Umbilical cord (tissue), 2 donors: ENCODE measurements around the gene TBC1D14. TPM values are rescaled to one million over a fixed set of nuclear protein-coding genes. Genes with fewer than 3 reads are reported as not detected.
"Not testable (repeated sequence)": the region's sequence is repeated elsewhere in the genome, so short reads cannot be mapped to it uniquely, and the experiment has no call there.

ENCODE experiments used
- DNase-seq: peaks from one replicate; pipeline ENCODE4 v3.0.0-alpha.2; 2015; ENCODE audit warnings: low spot score
- total RNA-seq: library from RNA; depleted of rRNA; stranded (reverse); fragments of >200 nt; gene quantifications from one replicate; pipeline ENCODE4 v1.2.3, GENCODE V29; 2014; ENCODE audit warnings: low replicate concordance; ENCODE audit not compliant: insufficient read depth

The TBC1D14 gene
- total RNA-seq, 1 donor from 2014 or later: 35.6 TPM

DNA sequence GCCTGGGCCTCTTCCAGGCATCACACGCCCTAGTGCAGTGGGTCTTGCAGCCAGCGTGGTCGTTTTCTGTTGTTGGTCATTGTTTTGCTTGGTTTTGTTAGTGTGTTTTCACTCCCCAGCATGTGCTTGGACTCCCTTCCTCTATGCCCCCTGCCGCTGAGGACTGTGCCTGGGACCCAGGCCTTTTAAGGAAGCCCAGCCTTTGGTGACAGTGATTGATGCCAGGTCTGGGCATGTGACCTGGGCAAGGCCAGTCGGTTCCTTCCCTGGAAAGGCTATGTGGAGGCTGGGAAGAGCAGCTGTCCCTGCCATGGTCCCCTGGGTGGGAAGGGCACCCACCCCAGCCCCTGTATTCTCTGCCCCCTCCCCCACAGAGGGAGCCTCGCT, 167.1 kb downstream of the TBC1D14 start:
- DNase-seq: no peak

DNA sequence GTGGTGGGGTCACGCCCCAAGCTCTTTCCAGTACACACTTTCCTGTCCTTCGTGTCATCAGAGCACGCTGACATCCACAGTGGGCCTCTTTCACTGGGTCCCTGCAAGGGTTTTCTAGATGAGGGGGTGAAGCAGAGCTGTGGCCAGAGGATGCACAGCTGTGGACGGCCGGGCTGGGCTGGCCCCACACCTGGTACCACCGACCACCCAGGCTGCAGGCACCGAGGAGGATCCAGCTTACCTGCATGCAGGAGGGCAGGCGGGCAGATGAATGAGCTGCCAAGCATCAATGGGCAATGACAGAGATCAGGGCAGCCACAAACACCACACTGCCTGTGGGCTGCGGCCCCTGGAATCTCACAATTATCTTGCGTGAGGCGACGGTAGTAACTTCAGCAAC, 167.7 kb downstream of the TBC1D14 start:
- no peak for DNase-seq

DNA sequence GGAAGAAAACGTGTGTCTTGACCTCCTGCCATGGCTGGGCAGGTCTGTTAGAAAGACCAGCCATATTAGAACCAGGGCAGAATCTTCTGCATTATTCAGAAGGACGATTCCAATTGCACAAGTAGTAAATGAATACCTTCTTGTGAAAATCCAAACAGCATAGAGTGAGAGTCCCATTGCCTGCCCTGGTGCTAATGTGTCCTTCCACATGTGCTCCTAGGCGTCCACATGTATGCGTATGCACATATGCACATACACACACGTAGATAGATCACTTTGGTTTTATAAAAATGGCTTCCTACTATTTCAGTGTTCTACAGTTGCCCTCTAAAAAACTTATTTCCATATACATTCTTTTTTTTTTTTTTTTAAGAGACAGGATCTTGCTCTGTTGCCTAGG, 168.4 kb downstream of the TBC1D14 start:
- DNase-seq: no peak

DNA sequence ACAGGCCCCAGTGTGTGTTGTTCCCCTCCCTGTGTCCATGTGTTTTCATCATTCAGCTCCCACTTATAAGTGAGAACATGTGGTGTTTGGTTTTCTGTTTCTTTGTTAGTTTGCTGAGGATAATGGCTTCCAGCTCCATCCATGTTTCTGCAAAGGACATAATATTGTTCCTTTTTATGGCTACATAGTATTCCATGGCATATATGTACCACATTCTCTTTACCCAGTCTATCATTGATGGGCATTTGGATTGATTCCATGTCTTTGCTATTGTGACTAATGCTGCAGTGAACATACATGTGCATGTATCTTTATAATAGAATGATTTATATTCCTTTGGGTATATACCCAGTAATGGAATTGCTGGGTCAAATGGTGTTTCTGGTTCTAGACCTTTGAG, 169.9 kb downstream of the TBC1D14 start:
- not testable (repeated sequence) for DNase-seq

DNA sequence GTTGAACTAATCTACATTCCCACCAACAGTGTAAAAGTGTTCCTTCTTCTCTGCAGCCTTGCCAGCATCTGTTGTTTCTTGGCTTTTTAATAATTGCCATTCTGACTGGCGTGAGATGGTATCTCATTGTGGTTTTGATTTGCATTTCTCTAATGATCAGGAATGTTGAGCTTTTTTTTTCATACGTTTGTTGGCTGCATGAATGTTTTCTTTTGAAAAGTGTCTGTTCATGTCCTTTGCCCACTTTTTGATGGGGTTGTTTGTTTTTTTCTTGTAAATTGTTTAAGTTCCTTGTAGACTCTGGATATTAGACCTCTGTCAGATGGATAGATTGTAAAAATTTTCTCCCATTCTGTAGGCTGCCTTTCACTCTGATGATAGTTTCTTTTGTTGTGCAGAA, 170.3 kb downstream of the TBC1D14 start:
- DNase-seq: not testable (repeated sequence)

Other genes starting within 250 kb of the TBC1D14 start
- gene S100P, start 215.9 kb upstream of the TBC1D14 start, total RNA-seq: 5.3 TPM
- 38.0 TPM for gene MRFAP1L1, start 200.0 kb upstream of the TBC1D14 start, total RNA-seq
- 17.1 TPM for gene BLOC1S4, start 193.7 kb upstream of the TBC1D14 start, total RNA-seq
- 27.9 TPM for gene KIAA0232, start 127.1 kb upstream of the TBC1D14 start, total RNA-seq
- gene TADA2B, start 133.5 kb downstream of the TBC1D14 start, total RNA-seq: 11.1 TPM
- 27.0 TPM for gene GRPEL1, start 158.2 kb downstream of the TBC1D14 start, total RNA-seq